Esophagus muscularis mucosa (tissue), 4 donors: ENCODE results near the gene THTPA. TPM values are rescaled to one million over a fixed set of nuclear protein-coding genes. Genes with fewer than 3 reads are reported as not detected.

Experiments
- DNase-seq: peaks from one replicate; pipeline ENCODE4 v3.0.0-alpha.2; 2017; ENCODE audit errors: extremely low spot score
- H3K27ac ChIP-seq, 4 donors: fragments of 200-600 bp; sonication (generic); replicated peaks in 1 of 4; 1 replicate in 3 of 4; 2 replicates in 1 of 4; pipeline ENCODE4 v1.5.1; 2016 to 2019; ENCODE audit warnings: mild to moderate bottlenecking in 1 of 4
- H3K27me3 ChIP-seq, 4 donors: fragments of 200-600 bp; sonication (generic); one replicate each; pipeline versions ENCODE4 v1.5.1 to v1.6.0; 2016 to 2019
- H3K36me3 ChIP-seq, 4 donors: fragments of 200-600 bp; sonication (generic); one replicate each; pipeline ENCODE4 v1.5.1; 2016 to 2019
- H3K4me1 ChIP-seq, 4 donors: fragments of 200-600 bp; sonication (generic); one replicate each; pipeline ENCODE4 v1.5.1; 2016 to 2019
- H3K4me3 ChIP-seq, 4 donors: fragments of 200-600 bp; sonication (generic); 1 replicate in 2 of 4; 2 replicates in 2 of 4; pipeline ENCODE4 v1.5.1; 2016 to 2019; ENCODE audit warnings: mild to moderate bottlenecking in 4 of 4, moderate library complexity in 1 of 4
- H3K9me3 ChIP-seq, 4 donors: fragments of 200-600 bp; sonication (generic); 1 replicate in 3 of 4; 2 replicates in 1 of 4; pipeline ENCODE4 v1.5.1; 2016 to 2019
- EP300 ChIP-seq: sonication (generic); formaldehyde crosslinking; IDR thresholded peaks from one replicate; pipeline ENCODE4 v1.6.1; 2017; ENCODE audit warnings: antibody characterized with exemption
- POLR2A ChIP-seq: fragments of 450-650 bp; IDR thresholded peaks from one replicate; pipeline ENCODE4 v1.6.1; 2017; ENCODE audit warnings: antibody characterized with exemption, moderate library complexity, mild to moderate bottlenecking, low read depth
- POLR2AphosphoS5 ChIP-seq, 2 donors: sonication (generic); formaldehyde crosslinking; IDR thresholded peaks; one replicate each; pipeline ENCODE4 v1.6.1; 2017; ENCODE audit warnings: antibody characterized with exemption in 2 of 2
- WGBS: methylation state at CpG from one replicate; pipeline ENCODE4 v1.1.5; 2018; 5-methylcytosine and 5-hydroxymethylcytosine counted together
- intact Hi-C: fragments of 100-400 bp; cut with DNase I; formaldehyde crosslinking; loops from one replicate; pipeline ENCODE4 v1.15.1; 2023
- total RNA-seq, 4 donors: library from RNA; depleted of rRNA; stranded (reverse); fragments of >200 nt; gene quantifications; one replicate each; pipeline versions ENCODE4 v1.1.0 to v1.2.1, GENCODE V29; 2016
- TF ChIP-seq, protein P1 (sequence below), 3 experiments: fragments of 200-600 bp in 2 of 3; fragments of 450-650 bp in 1 of 3; sonication (generic) in 2 of 3; IDR thresholded peaks; one replicate each; pipeline ENCODE4 v1.5.1; 2017 to 2019; ENCODE audit warnings: antibody characterized with exemption in 3 of 3, mild to moderate bottlenecking in 2 of 3, moderate library complexity in 1 of 3

Gene THTPA
- total RNA-seq, 4 donors from 2014 or later, result 18.3 to 20.0 (median 19.7) TPM

DNA sequence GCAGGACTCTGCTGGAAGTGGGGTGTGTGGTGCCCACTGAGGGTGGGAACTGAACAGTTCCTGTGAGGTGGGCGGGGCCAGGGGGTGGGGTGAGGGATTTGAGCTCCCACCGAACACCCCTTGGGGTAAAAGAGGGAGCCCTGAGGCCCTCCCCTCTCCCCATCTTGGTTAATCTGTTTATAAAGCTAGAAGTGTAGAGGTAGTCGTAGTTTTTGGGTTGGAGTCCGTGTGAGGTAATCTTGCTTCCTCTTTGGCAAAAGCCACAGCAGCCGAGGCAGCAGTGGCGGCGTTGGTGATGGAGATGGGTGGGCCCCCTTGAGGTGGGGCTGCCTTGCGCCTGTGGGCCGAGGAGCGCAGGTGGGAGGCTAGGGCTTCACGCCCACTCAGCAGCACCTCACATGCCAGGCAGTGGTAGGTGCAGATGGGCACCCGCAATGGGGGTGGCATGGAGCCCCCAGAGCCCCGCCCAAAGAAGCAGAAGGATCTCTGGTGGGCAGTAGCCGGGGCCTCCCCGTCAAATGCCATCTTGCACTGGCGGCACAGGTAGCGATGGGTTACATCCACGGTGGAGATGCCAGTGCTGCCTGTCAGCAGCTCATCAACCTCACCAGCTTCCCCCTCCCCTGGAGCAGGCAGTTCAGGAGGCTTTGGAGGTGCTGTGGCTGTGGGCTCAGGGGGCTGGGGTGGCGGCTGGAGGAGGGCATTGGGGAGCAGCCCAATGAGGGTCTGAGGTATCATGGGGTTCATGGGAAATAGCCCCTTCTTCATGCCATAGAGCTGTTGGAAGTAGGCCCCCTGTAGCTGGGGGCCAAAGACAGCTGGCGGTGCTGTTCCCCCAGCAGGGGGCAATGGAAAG lies 34.1 kb upstream of the THTPA start:
- intact Hi-C loops, result no loop called here
- WGBS, result 83% methylated on average over 17 of the region's 20 CpGs
- DNase-seq, result no peak
- Histone ChIP-seq H3K4me1 (no peaks in the 10 kb centered on the region), H3K36me3 (peaks cover 0 to 22% (median 4%) of the 10 kb centered on the region in 4 donors), H3K27ac (no peak overlapping the region), H3K9me3 (no peaks in the 10 kb centered on the region), H3K4me3 (no peak overlapping the region), H3K27me3 (no peaks in the 10 kb centered on the region)
- TF ChIP-seq, protein P1, sequence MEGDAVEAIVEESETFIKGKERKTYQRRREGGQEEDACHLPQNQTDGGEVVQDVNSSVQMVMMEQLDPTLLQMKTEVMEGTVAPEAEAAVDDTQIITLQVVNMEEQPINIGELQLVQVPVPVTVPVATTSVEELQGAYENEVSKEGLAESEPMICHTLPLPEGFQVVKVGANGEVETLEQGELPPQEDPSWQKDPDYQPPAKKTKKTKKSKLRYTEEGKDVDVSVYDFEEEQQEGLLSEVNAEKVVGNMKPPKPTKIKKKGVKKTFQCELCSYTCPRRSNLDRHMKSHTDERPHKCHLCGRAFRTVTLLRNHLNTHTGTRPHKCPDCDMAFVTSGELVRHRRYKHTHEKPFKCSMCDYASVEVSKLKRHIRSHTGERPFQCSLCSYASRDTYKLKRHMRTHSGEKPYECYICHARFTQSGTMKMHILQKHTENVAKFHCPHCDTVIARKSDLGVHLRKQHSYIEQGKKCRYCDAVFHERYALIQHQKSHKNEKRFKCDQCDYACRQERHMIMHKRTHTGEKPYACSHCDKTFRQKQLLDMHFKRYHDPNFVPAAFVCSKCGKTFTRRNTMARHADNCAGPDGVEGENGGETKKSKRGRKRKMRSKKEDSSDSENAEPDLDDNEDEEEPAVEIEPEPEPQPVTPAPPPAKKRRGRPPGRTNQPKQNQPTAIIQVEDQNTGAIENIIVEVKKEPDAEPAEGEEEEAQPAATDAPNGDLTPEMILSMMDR (IDR thresholded peaks at IDR 0.05), result no peak
- no peak for TF ChIP-seq EP300
- TF ChIP-seq POLR2AphosphoS5 (IDR thresholded peaks at IDR 0.05), result no peak
- TF ChIP-seq POLR2A, result no peak

GRCh38 chr14:23522643-23523198 lies 33.4 kb upstream of the THTPA start:
- intact Hi-C loops, result no loop called here
- no peak overlapping the region for H3K27ac ChIP-seq
- TF ChIP-seq POLR2AphosphoS5 (IDR thresholded peaks at IDR 0.05) (no peak), POLR2A (no peak), EP300 (no peak)
- TF ChIP-seq, protein P1 (IDR thresholded peaks at IDR 0.05), result no peak
- DNase-seq, result no peak
- H3K4me1 ChIP-seq, result no peaks in the 10 kb centered on the region
- H3K4me3 ChIP-seq, result no peak overlapping the region
- H3K9me3 ChIP-seq, result no peaks in the 10 kb centered on the region
- H3K36me3 ChIP-seq, result peaks cover 0 to 22% (median 4%) of the 10 kb centered on the region in 4 donors
- no peaks in the 10 kb centered on the region for H3K27me3 ChIP-seq
- 84% methylated on average over 8 of the region's 9 CpGs for WGBS

DNA sequence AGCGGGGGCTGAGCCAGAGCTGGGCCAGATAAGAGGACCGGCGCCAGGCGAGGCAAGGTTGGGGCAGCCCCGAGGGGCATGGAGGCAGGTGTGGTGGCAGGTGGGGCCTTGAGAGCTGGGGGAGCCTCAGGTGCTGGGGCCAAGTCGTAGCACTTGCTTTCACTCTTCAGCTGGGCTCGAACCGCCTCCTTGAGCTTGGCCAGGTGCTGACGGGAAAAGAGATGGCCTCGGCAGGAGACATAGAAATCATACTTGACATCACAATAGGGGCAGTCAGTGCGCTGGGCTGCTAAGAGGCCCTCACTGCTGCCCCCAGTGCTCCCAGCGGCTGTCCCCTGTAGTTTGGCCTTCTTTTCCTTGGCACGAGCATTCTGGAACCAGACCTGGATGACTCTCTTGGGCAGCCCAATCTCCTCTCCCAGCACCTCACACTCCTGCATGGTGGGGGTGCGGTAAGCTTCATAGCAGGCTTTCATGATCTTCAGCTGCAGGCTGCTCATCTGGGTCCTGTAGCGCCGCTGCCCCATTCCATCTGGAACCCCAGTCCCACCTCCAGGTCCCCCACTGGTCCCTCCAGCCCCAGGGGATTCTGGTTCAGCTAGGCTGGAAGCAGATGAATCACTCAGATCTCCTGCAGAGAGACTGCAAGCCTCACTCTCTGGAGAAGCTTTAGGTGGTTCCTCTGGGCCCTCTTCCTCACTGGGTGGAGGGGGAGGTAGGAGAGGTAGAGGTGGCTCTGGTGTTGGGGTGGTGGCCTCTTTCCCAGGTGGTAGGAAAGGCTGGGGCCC lies 32.6 kb upstream of the THTPA start:
- Histone ChIP-seq H3K36me3 (peaks cover 0 to 22% (median 4%) of the 10 kb centered on the region in 4 donors), H3K4me1 (no peaks in the 10 kb centered on the region), H3K4me3 (no peak overlapping the region), H3K27ac (no peak overlapping the region), H3K9me3 (no peaks in the 10 kb centered on the region), H3K27me3 (no peaks in the 10 kb centered on the region)
- DNase-seq, result no peak
- intact Hi-C loops, result no loop called here
- TF ChIP-seq, protein P1 (IDR thresholded peaks at IDR 0.05), result no peak
- TF ChIP-seq EP300, result no peak
- no peak for TF ChIP-seq POLR2A
- TF ChIP-seq POLR2AphosphoS5 (IDR thresholded peaks at IDR 0.05), result no peak
- WGBS, result 92% methylated on average over 9 of the region's 16 CpGs

GRCh38 chr14:23524954-23525353 lies 31.1 kb upstream of the THTPA start:
- H3K9me3 ChIP-seq, result no peaks in the 10 kb centered on the region
- H3K4me3 ChIP-seq, result no peak overlapping the region
- no peak for DNase-seq
- H3K36me3 ChIP-seq, result peaks cover 0 to 22% (median 4%) of the 10 kb centered on the region in 4 donors
- TF ChIP-seq POLR2AphosphoS5 (IDR thresholded peaks at IDR 0.05) (no peak), POLR2A (no peak), EP300 (no peak)
- TF ChIP-seq, protein P1 (IDR thresholded peaks at IDR 0.05), result no peak
- 96% methylated on average over 14 of the region's 14 CpGs for WGBS
- no peaks in the 10 kb centered on the region for H3K27me3 ChIP-seq
- no peak overlapping the region for H3K27ac ChIP-seq
- intact Hi-C loops, result no loop called here
- no peaks in the 10 kb centered on the region for H3K4me1 ChIP-seq
